ENCODE results near the gene GOLGA6C.

DNA sequence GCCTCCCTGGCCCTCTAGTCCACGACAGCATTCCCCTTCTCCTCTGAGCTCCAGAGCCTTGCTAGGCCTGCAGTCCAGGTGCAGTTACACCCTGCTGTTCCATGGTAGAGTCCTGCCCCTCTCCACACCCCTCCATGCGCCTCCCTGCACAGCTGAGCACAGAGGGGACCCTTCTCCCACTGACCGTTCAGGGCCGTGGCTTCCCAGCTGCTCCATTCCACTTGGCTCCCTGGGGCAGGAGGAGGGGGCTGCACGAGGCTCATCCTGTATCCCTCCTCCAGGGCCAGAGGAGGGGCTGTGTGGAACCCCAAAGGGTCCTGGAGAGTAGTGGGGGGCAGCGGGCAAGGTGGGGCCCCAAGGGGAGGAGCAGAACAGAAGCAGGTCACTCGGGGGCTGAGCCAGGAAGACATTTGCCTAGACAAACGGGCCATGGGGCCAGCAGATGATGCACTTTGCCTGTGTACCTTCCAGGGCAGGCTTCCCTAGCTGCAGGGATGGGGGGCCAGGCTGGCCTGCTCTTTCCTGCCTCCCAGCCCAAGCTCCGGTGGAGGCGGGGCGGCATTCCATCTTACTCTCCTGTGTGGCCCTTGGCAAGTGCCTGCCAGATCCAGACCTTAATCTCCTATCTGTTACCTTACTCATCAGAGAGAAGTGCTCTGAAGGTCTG lies 20.7 kb upstream of the GOLGA6C start:
- TF ChIP-seq EZH2 (IDR thresholded peaks at IDR 0.05; ENCODE audit: borderline replicate concordance, low read depth, low read length, severe bottlenecking) (no peak), CTCF (IDR thresholded peaks at IDR 0.05; ENCODE audit: extremely low read depth in 1 of 2, insufficient read depth in 1 of 2, low read depth in 1 of 2, low read length in 2 of 2) (no peak), POLR2A (IDR thresholded peaks at IDR 0.05; ENCODE audit: low read depth, low read length) (no peak), MAX (IDR thresholded peaks at IDR 0.05; ENCODE audit: insufficient read depth, insufficient read length) (no peak), MYC (IDR thresholded peaks at IDR 0.05; ENCODE audit: low read depth, low read length) (no peak), POLR2AphosphoS5 (IDR thresholded peaks at IDR 0.05; ENCODE audit: insufficient read depth, low read depth, low read length) (no peak)
